Mesenchymal stem cell (in vitro differentiated cells and primary cell): Measurements from ENCODE around the gene HSPA12B.

ENCODE experiments used
- DNase-seq: peaks from one replicate; pipeline ENCODE4 v3.0.0-alpha.2; 2013
- H2AFZ ChIP-seq: one replicate; pipeline ENCODE4 v1.6.1; 2013; ENCODE audit warnings: low read depth, mild to moderate bottlenecking, control low read depth, inconsistent platforms, low read length, moderate library complexity
- H2AK5ac ChIP-seq: 2 replicates; pipeline ENCODE4 v1.6.1; 2013; ENCODE audit warnings: low read length, moderate library complexity, mild to moderate bottlenecking, inconsistent platforms; ENCODE audit not compliant: severe bottlenecking
- H2BK120ac ChIP-seq: one replicate; pipeline ENCODE4 v1.6.1; 2013; ENCODE audit warnings: low read depth, mild to moderate bottlenecking, inconsistent platforms, low read length, moderate library complexity
- H2BK12ac ChIP-seq, 2 experiments: one replicate each; pipeline ENCODE4 v1.6.1; 2013; ENCODE audit warnings: inconsistent platforms in 2 of 2, low read length in 2 of 2, mild to moderate bottlenecking in 2 of 2, moderate library complexity in 2 of 2, control low read depth in 1 of 2
- H2BK15ac ChIP-seq: one replicate; pipeline ENCODE4 v1.6.1; 2013; ENCODE audit warnings: mild to moderate bottlenecking, low read depth, inconsistent platforms; ENCODE audit not compliant: poor library complexity, severe bottlenecking
- H2BK5ac ChIP-seq: 2 replicates; pipeline ENCODE4 v1.6.1; 2013; ENCODE audit warnings: low read depth, mild to moderate bottlenecking, low read length, control low read depth, inconsistent platforms; ENCODE audit not compliant: poor library complexity, severe bottlenecking
- H3K14ac ChIP-seq, 2 experiments: one replicate each; pipeline ENCODE4 v1.6.1; 2013; ENCODE audit warnings: inconsistent platforms in 2 of 2, low read length in 2 of 2, control low read depth in 1 of 2, mild to moderate bottlenecking in 1 of 2, moderate library complexity in 1 of 2
- H3K18ac ChIP-seq, 2 experiments: one replicate each; pipeline ENCODE4 v1.6.1; 2013; ENCODE audit warnings: inconsistent platforms in 2 of 2, low read length in 2 of 2, control low read depth in 1 of 2, low read depth in 1 of 2, mild to moderate bottlenecking in 1 of 2
- H3K23ac ChIP-seq, 2 experiments: one replicate each; pipeline ENCODE4 v1.6.1; 2013; ENCODE audit warnings: inconsistent platforms in 2 of 2, low read length in 2 of 2, mild to moderate bottlenecking in 2 of 2, moderate library complexity in 2 of 2, control low read depth in 1 of 2
- H3K27ac ChIP-seq: 2 replicates; pipeline ENCODE4 v1.5.1; 2013; ENCODE audit warnings: mild to moderate bottlenecking, moderate library complexity, low read length, control low read depth, inconsistent platforms; ENCODE audit not compliant: poor library complexity, severe bottlenecking
- H3K27me3 ChIP-seq, 2 experiments: 2 replicates each; pipeline versions ENCODE4 v1.6.1 to v1.7.0; 2013; ENCODE audit warnings: low read length in 2 of 2, mild to moderate bottlenecking in 2 of 2, moderate library complexity in 2 of 2, control low read depth in 1 of 2, inconsistent platforms in 1 of 2; ENCODE audit not compliant: control insufficient read depth in 1 of 2, insufficient read depth in 1 of 2
- H3K36me3 ChIP-seq, 2 experiments: 2 replicates each; pipeline versions ENCODE4 v1.6.1 to v1.7.0; 2013; ENCODE audit warnings: low read length in 2 of 2, control low read depth in 1 of 2, inconsistent platforms in 1 of 2, low read depth in 1 of 2, mild to moderate bottlenecking in 1 of 2; ENCODE audit not compliant: insufficient read depth in 2 of 2, control insufficient read depth in 1 of 2
- H3K4ac ChIP-seq, 2 experiments: one replicate each; pipeline ENCODE4 v1.6.1; 2013; ENCODE audit warnings: inconsistent platforms in 2 of 2, low read length in 2 of 2, mild to moderate bottlenecking in 2 of 2, moderate library complexity in 2 of 2, control low read depth in 1 of 2, low read depth in 1 of 2
- H3K4me1 ChIP-seq: 2 replicates; pipeline ENCODE4 v1.6.1; 2013; ENCODE audit warnings: low read depth, low read length, control low read depth; ENCODE audit not compliant: control insufficient read depth, insufficient read depth
- H3K4me2 ChIP-seq: 2 replicates; pipeline ENCODE4 v1.6.1; 2013; ENCODE audit warnings: low read length, mild to moderate bottlenecking, inconsistent platforms; ENCODE audit not compliant: poor library complexity, severe bottlenecking
- H3K4me3 ChIP-seq, 2 experiments: 2 replicates each; pipeline versions ENCODE4 v1.5.1 to v1.7.0; 2013; ENCODE audit warnings: low read length in 2 of 2, mild to moderate bottlenecking in 2 of 2, control low read depth in 1 of 2, low read depth in 1 of 2; ENCODE audit not compliant: insufficient read depth in 1 of 2
- H3K79me1 ChIP-seq: replicated peaks from 2 replicates; pipeline ENCODE4 v1.6.1; 2013; ENCODE audit warnings: mild to moderate bottlenecking, control low read depth, low read length, inconsistent platforms; ENCODE audit not compliant: poor library complexity, severe bottlenecking
- H3K9ac ChIP-seq: 2 replicates; pipeline ENCODE4 v1.7.0; 2013; ENCODE audit warnings: mild to moderate bottlenecking, low read length, moderate library complexity
- H3K9me3 ChIP-seq: 2 replicates; pipeline ENCODE4 v1.7.0; 2013; ENCODE audit warnings: mild to moderate bottlenecking, low read length; ENCODE audit not compliant: control insufficient read depth
- H4K8ac ChIP-seq: one replicate; pipeline ENCODE4 v1.6.1; 2013; ENCODE audit warnings: inconsistent platforms, mild to moderate bottlenecking, low read length, moderate library complexity
- H4K91ac ChIP-seq: one replicate; pipeline ENCODE4 v1.6.1; 2013; ENCODE audit warnings: mild to moderate bottlenecking, low read length, inconsistent platforms
- WGBS: methylation state at CpG from one replicate; pipeline ENCODE4 v1.1.7; 2013; ENCODE audit warnings: mixed read lengths; 5-methylcytosine and 5-hydroxymethylcytosine counted together

Gene HSPA12B

GRCh38 chr20:3707508-3707899, 25.0 kb upstream of the HSPA12B start:
- Histone ChIP-seq H3K4me3 (no peak overlapping the region), H4K8ac (no peak overlapping the region), H2BK15ac (no peak overlapping the region), H3K18ac (no peak overlapping the region), H3K4me2 (no peak overlapping the region), H4K91ac (no peak overlapping the region), H2BK120ac (no peak overlapping the region), H3K9ac (no peak overlapping the region), H3K36me3 (no peaks in the 10 kb centered on the region), H2BK5ac (no peak overlapping the region), H2AFZ (no peak overlapping the region), H3K23ac (no peak overlapping the region), H3K27me3 (peaks cover 14 to 19% of the 10 kb centered on the region in 2 experiments), H2AK5ac (no peak overlapping the region), H3K4ac (no peak overlapping the region), H3K4me1 (peaks cover 8% of the 10 kb centered on the region), H3K14ac (no peak overlapping the region), H3K79me1 (no peaks in the 10 kb centered on the region), H2BK12ac (no peak overlapping the region), H3K9me3 (no peaks in the 10 kb centered on the region), H3K27ac (no peak overlapping the region)
- 82% methylated on average over 3 of the region's 3 CpGs for WGBS
- DNase-seq, result no peak

DNA sequence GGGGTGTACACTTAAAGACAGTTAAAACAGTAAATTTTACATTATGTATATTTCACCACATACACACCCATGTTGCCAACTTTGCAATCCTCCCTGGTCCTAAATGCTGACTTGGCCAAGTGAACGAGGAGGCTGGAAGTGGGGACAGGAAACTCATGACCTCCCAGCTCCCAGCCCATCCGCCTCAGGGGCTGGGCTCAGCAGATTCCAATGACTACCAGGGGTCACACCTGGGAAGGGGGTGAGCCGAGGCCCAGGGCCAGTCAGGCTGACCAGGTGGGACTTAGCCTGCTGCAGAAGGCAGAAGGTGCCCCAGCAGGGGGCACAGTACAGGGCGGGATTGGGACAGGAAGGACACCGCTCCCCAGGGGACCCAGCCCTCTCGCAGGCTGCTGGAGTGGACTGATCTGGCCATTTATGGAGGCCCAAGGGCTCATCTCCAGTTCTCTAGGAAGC, 22.4 kb upstream of the HSPA12B start:
- H4K91ac ChIP-seq, result no peak overlapping the region
- H2BK120ac ChIP-seq, result no peak overlapping the region
- H3K23ac ChIP-seq, result no peak overlapping the region
- WGBS, result 78% methylated on average over 6 of the region's 6 CpGs
- no peak overlapping the region for H2BK15ac ChIP-seq
- no peak overlapping the region for H4K8ac ChIP-seq
- H3K14ac ChIP-seq, result no peak overlapping the region
- peaks cover 8% of the 10 kb centered on the region for H3K4me1 ChIP-seq
- no peak overlapping the region for H2AFZ ChIP-seq
- peaks cover 4 to 9% of the 10 kb centered on the region in 2 experiments for H3K27me3 ChIP-seq
- H3K4me2 ChIP-seq, result no peak overlapping the region
- no peak overlapping the region for H3K27ac ChIP-seq
- H3K4me3 ChIP-seq, result no peak overlapping the region
- H2BK5ac ChIP-seq, result no peak overlapping the region
- no peak overlapping the region for H3K9ac ChIP-seq
- H3K18ac ChIP-seq, result no peak overlapping the region
- no peak overlapping the region for H2AK5ac ChIP-seq
- no peak overlapping the region for H2BK12ac ChIP-seq
- H3K79me1 ChIP-seq, result no peaks in the 10 kb centered on the region
- no peak for DNase-seq
- H3K4ac ChIP-seq, result no peak overlapping the region
- no peaks in the 10 kb centered on the region for H3K36me3 ChIP-seq
- H3K9me3 ChIP-seq, result no peaks in the 10 kb centered on the region

GRCh38 chr20:3710703-3711483, 21.6 kb upstream of the HSPA12B start:
- Histone ChIP-seq H3K4me3 (no peak overlapping the region), H2AK5ac (no peak overlapping the region), H2BK120ac (no peak overlapping the region), H3K23ac (no peak overlapping the region), H3K9ac (peak overlapping the region; percentile 53), H3K36me3 (no peaks in the 10 kb centered on the region), H3K79me1 (no peaks in the 10 kb centered on the region), H2BK12ac (no peak overlapping the region), H2BK15ac (no peak overlapping the region), H2BK5ac (no peak overlapping the region), H3K27me3 (peaks cover under 1 to 9% of the 10 kb centered on the region in 2 experiments), H3K4ac (no peak overlapping the region), H3K4me2 (no peak overlapping the region), H3K18ac (no peak overlapping the region), H3K9me3 (no peaks in the 10 kb centered on the region), H2AFZ (no peak overlapping the region), H4K8ac (no peak overlapping the region), H3K4me1 (peaks cover 8% of the 10 kb centered on the region), H3K14ac (no peak overlapping the region), H3K27ac (no peak overlapping the region), H4K91ac (no peak overlapping the region)
- WGBS, result 27% methylated on average over 17 of the region's 18 CpGs
- peak; percentile 60 for DNase-seq

DNA sequence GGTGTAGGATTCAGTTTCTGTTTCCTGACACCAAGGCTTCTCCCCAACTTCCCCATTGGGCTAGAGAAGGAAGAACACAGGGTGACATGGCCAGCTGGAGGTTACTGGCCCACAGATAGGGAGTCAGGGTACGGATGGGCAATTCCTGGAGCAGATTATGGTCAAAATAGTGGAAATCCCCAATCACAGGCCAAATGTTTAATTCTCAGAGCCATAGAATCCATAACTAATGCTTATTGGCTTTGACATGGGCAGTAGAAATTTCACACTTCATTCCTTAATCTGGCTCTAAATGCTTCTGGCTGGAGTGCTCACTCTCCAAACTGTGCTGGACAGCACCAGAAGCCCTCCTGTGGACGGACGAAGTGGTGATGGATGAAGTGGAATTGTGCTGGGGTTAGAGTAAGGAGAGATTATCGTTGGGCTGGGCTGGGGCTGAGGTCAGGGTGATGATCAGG, 21.0 kb upstream of the HSPA12B start:
- Histone ChIP-seq H2AFZ (no peak overlapping the region), H3K36me3 (no peaks in the 10 kb centered on the region), H4K8ac (no peak overlapping the region), H2AK5ac (no peak overlapping the region), H3K4me2 (no peak overlapping the region), H3K4me3 (no peak overlapping the region), H3K18ac (no peak overlapping the region), H3K23ac (no peak overlapping the region), H3K4ac (no peak overlapping the region), H3K14ac (no peak overlapping the region), H2BK15ac (no peak overlapping the region), H2BK12ac (no peak overlapping the region), H3K79me1 (no peaks in the 10 kb centered on the region), H3K27ac (no peak overlapping the region), H3K9ac (peak overlapping the region; percentile 53), H2BK5ac (no peak overlapping the region), H4K91ac (no peak overlapping the region), H3K27me3 (peaks cover 0 to 9% of the 10 kb centered on the region in 2 experiments), H2BK120ac (no peak overlapping the region), H3K4me1 (peaks cover 8% of the 10 kb centered on the region), H3K9me3 (no peaks in the 10 kb centered on the region)
- DNase-seq, result no peak
- WGBS, result 84% methylated on average over 4 of the region's 4 CpGs
